ENCODE results near the gene OR4D5. TPM values are rescaled to one million over a fixed set of nuclear protein-coding genes. Genes with fewer than 3 reads are reported as not detected.

Gene OR4D5
- total and polyA plus RNA-seq, 2 donors (not counting 1 experiment from before 2014, with no cell fraction given): not detected

- H3K27me3 ChIP-seq (ENCODE audit: control insufficient read depth, insufficient read depth, low read length): no peaks in the 10 kb centered on the region
- H4K20me1 ChIP-seq (ENCODE audit: control insufficient read depth, extremely low read depth, insufficient read depth, low read length): no peaks in the 10 kb centered on the region
- no peaks in the 10 kb centered on the region for H3K9me3 ChIP-seq (ENCODE audit: control insufficient read depth, insufficient read depth, low read depth, low read length)
- H3K79me2 ChIP-seq (ENCODE audit: control insufficient read depth, insufficient read depth, low read length): no peaks in the 10 kb centered on the region
- no peak overlapping the region for H3K4me2 ChIP-seq (ENCODE audit: extremely low read depth, insufficient read depth, low read length)
- no peak for DNase-seq (ENCODE audit: low read depth in 2 of 2)
- H2AFZ ChIP-seq (ENCODE audit: low read length): no peak overlapping the region
- TF ChIP-seq EZH2 (IDR thresholded peaks at IDR 0.05; ENCODE audit: low read length, missing control alignments): no peak
- TF ChIP-seq, protein P1, sequence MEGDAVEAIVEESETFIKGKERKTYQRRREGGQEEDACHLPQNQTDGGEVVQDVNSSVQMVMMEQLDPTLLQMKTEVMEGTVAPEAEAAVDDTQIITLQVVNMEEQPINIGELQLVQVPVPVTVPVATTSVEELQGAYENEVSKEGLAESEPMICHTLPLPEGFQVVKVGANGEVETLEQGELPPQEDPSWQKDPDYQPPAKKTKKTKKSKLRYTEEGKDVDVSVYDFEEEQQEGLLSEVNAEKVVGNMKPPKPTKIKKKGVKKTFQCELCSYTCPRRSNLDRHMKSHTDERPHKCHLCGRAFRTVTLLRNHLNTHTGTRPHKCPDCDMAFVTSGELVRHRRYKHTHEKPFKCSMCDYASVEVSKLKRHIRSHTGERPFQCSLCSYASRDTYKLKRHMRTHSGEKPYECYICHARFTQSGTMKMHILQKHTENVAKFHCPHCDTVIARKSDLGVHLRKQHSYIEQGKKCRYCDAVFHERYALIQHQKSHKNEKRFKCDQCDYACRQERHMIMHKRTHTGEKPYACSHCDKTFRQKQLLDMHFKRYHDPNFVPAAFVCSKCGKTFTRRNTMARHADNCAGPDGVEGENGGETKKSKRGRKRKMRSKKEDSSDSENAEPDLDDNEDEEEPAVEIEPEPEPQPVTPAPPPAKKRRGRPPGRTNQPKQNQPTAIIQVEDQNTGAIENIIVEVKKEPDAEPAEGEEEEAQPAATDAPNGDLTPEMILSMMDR (conservative IDR thresholded peaks at IDR 0.05 in 1 of 2, IDR thresholded peaks at IDR 0.05 in 1 of 2; ENCODE audit: low read depth in 1 of 2, low read length in 2 of 2): no peak
- no peak overlapping the region for H3K27ac ChIP-seq (ENCODE audit: insufficient read depth, low read length)
- no peak overlapping the region for H3K4me3 ChIP-seq (replicated peaks in 1 of 4; ENCODE audit: control extremely low read depth in 1 of 4, insufficient read depth in 1 of 4, low read depth in 3 of 4, low read length in 4 of 4)
- H3K36me3 ChIP-seq (ENCODE audit: control insufficient read depth, insufficient read depth, low read length): no peaks in the 10 kb centered on the region
- no peak overlapping the region for H3K9ac ChIP-seq (ENCODE audit: insufficient read depth, low read length)
- no peaks in the 10 kb centered on the region for H3K4me1 ChIP-seq (ENCODE audit: control insufficient read depth, extremely low read depth, insufficient read depth, low read length)
Observed at GRCh38 chr11:123956752-123957151, 17.3 kb downstream of the OR4D5 start.

GRCh38 chr11:123973816-123974215 lies 34.4 kb downstream of the OR4D5 start:
- Histone ChIP-seq H2AFZ (ENCODE audit: low read length) (no peak overlapping the region), H3K27me3 (ENCODE audit: control insufficient read depth, insufficient read depth, low read length) (no peaks in the 10 kb centered on the region), H3K9me3 (ENCODE audit: control insufficient read depth, insufficient read depth, low read depth, low read length) (no peaks in the 10 kb centered on the region), H4K20me1 (ENCODE audit: control insufficient read depth, extremely low read depth, insufficient read depth, low read length) (no peaks in the 10 kb centered on the region), H3K4me1 (ENCODE audit: control insufficient read depth, extremely low read depth, insufficient read depth, low read length) (no peaks in the 10 kb centered on the region), H3K4me3 (replicated peaks in 1 of 4; ENCODE audit: control extremely low read depth in 1 of 4, insufficient read depth in 1 of 4, low read depth in 3 of 4, low read length in 4 of 4) (no peak overlapping the region), H3K79me2 (ENCODE audit: control insufficient read depth, insufficient read depth, low read length) (no peaks in the 10 kb centered on the region), H3K36me3 (ENCODE audit: control insufficient read depth, insufficient read depth, low read length) (no peaks in the 10 kb centered on the region), H3K27ac (ENCODE audit: insufficient read depth, low read length) (no peak overlapping the region), H3K4me2 (ENCODE audit: extremely low read depth, insufficient read depth, low read length) (no peak overlapping the region), H3K9ac (ENCODE audit: insufficient read depth, low read length) (no peak overlapping the region)
- no peak for TF ChIP-seq EZH2 (IDR thresholded peaks at IDR 0.05; ENCODE audit: low read length, missing control alignments)
- TF ChIP-seq, protein P1 (conservative IDR thresholded peaks at IDR 0.05 in 1 of 2, IDR thresholded peaks at IDR 0.05 in 1 of 2; ENCODE audit: low read depth in 1 of 2, low read length in 2 of 2): no peak
- peak; percentile 27 to 81 for DNase-seq (ENCODE audit: low read depth in 2 of 2)

- no peak overlapping the region for H3K4me3 ChIP-seq (replicated peaks in 1 of 4; ENCODE audit: control extremely low read depth in 1 of 4, insufficient read depth in 1 of 4, low read depth in 3 of 4, low read length in 4 of 4)
- no peak for TF ChIP-seq EZH2 (IDR thresholded peaks at IDR 0.05; ENCODE audit: low read length, missing control alignments)
- TF ChIP-seq, protein P1 (conservative IDR thresholded peaks at IDR 0.05 in 1 of 2, IDR thresholded peaks at IDR 0.05 in 1 of 2; ENCODE audit: low read depth in 1 of 2, low read length in 2 of 2): no peak
- H3K36me3 ChIP-seq (ENCODE audit: control insufficient read depth, insufficient read depth, low read length): no peaks in the 10 kb centered on the region
- H4K20me1 ChIP-seq (ENCODE audit: control insufficient read depth, extremely low read depth, insufficient read depth, low read length): no peaks in the 10 kb centered on the region
- H3K4me1 ChIP-seq (ENCODE audit: control insufficient read depth, extremely low read depth, insufficient read depth, low read length): no peaks in the 10 kb centered on the region
- no peak overlapping the region for H2AFZ ChIP-seq (ENCODE audit: low read length)
- H3K9me3 ChIP-seq (ENCODE audit: control insufficient read depth, insufficient read depth, low read depth, low read length): no peaks in the 10 kb centered on the region
- no peak overlapping the region for H3K27ac ChIP-seq (ENCODE audit: insufficient read depth, low read length)
- no peak overlapping the region for H3K9ac ChIP-seq (ENCODE audit: insufficient read depth, low read length)
- H3K4me2 ChIP-seq (ENCODE audit: extremely low read depth, insufficient read depth, low read length): no peak overlapping the region
- H3K27me3 ChIP-seq (ENCODE audit: control insufficient read depth, insufficient read depth, low read length): no peaks in the 10 kb centered on the region
- no peak for DNase-seq (ENCODE audit: low read depth in 2 of 2)
- no peaks in the 10 kb centered on the region for H3K79me2 ChIP-seq (ENCODE audit: control insufficient read depth, insufficient read depth, low read length)
Observed at GRCh38 chr11:123976770-123977560, 37.5 kb downstream of the OR4D5 start.
